ENCODE results near the gene TEF.

The TEF gene

GRCh38 chr22:41354979-41355378 is 26.8 kb upstream of the TEF start:
- no peak for DNase-seq (ENCODE audit: low read depth)

- DNase-seq (ENCODE audit: low read depth) = no peak
These were observed 25.8 kb upstream of the TEF start for GRCh38 chr22:41355895-41356294.

GRCh38 chr22:41356430-41357028 is 25.2 kb upstream of the TEF start:
- DNase-seq (ENCODE audit: low read depth) = no peak

GRCh38 chr22:41357191-41357590 is 24.6 kb upstream of the TEF start:
- no peak for DNase-seq (ENCODE audit: low read depth)

- no peak for DNase-seq (ENCODE audit: low read depth)
These were observed 22.8 kb upstream of the TEF start for GRCh38 chr22:41358927-41359326.

- DNase-seq (ENCODE audit: low read depth) = no peak
These were observed 22.4 kb upstream of the TEF start for GRCh38 chr22:41359376-41359775.

- no peak for DNase-seq (ENCODE audit: low read depth)
These were observed 21.6 kb upstream of the TEF start for GRCh38 chr22:41360126-41360525.

GRCh38 chr22:41361716-41362310 is 19.9 kb upstream of the TEF start:
- peak; percentile 54 for DNase-seq (ENCODE audit: low read depth)

- no peak for DNase-seq (ENCODE audit: low read depth)
These were observed 19.1 kb upstream of the TEF start for GRCh38 chr22:41362615-41363014.

GRCh38 chr22:41364233-41364632 is 17.5 kb upstream of the TEF start:
- no peak for DNase-seq (ENCODE audit: low read depth)

GRCh38 chr22:41364955-41365354 is 16.8 kb upstream of the TEF start:
- no peak for DNase-seq (ENCODE audit: low read depth)

GRCh38 chr22:41365425-41365824 is 16.3 kb upstream of the TEF start:
- no peak for DNase-seq (ENCODE audit: low read depth)

GRCh38 chr22:41366323-41367029 is 15.3 kb upstream of the TEF start:
- no peak for DNase-seq (ENCODE audit: low read depth)

GRCh38 chr22:41367039-41367679 is 14.6 kb upstream of the TEF start:
- DNase-seq (ENCODE audit: low read depth) = peak; percentile 81

- DNase-seq (ENCODE audit: low read depth) = peak; percentile 27
These were observed 13.8 kb upstream of the TEF start for GRCh38 chr22:41367680-41368542.

GRCh38 chr22:41368543-41369423 is 13.0 kb upstream of the TEF start:
- DNase-seq (ENCODE audit: low read depth) = no peak

- DNase-seq (ENCODE audit: low read depth) = no peak
These were observed 12.4 kb upstream of the TEF start for GRCh38 chr22:41369424-41369745.

- no peak for DNase-seq (ENCODE audit: low read depth)
These were observed 11.9 kb upstream of the TEF start for GRCh38 chr22:41369837-41370236.

- DNase-seq (ENCODE audit: low read depth) = no peak
These were observed 3.9 kb upstream of the TEF start for GRCh38 chr22:41377846-41378245.

- DNase-seq (ENCODE audit: low read depth) = peak; percentile 77
These were observed 781 bp upstream of the TEF start for GRCh38 chr22:41380993-41381328.

- DNase-seq (ENCODE audit: low read depth) = peak; percentile 53
These were observed 396 bp downstream of the TEF start for GRCh38 chr22:41382098-41382578.

Data from ELR (cell line).